HL-60 (cell line): ENCODE data around the gene SHROOM3.

Experiments used
- CTCF ChIP-seq: IDR thresholded peaks from one replicate; pipeline ENCODE4 v1.5.1; 2011; ENCODE audit warnings: low read length, control low read depth, inconsistent platforms; ENCODE audit not compliant: insufficient read depth
- GABPA ChIP-seq: IDR thresholded peaks from 2 replicates; pipeline ENCODE4 v1.6.1; 2012; ENCODE audit warnings: low read depth

GRCh38 chr4:76564123-76564915 lies 129.3 kb downstream of the SHROOM3 start:
- TF ChIP-seq CTCF, result no peak
- no peak for TF ChIP-seq GABPA
